Skeletal muscle tissue (tissue), 4 donors: ENCODE data around the gene BCL11A. TPM values are rescaled to one million over a fixed set of nuclear protein-coding genes. Genes with fewer than 3 reads are reported as not detected.
A peak's percentile ranks its signal among the peaks of the same experiment; 100 is the strongest.

Experiments
- H3K27ac ChIP-seq: one replicate; pipeline ENCODE4 v1.7.0; 2013; ENCODE audit warnings: mild to moderate bottlenecking, low read depth, low read length, inconsistent platforms
- H3K27me3 ChIP-seq, 3 donors: one replicate each; pipeline ENCODE4 v1.7.0; 2013; ENCODE audit warnings: low read length in 3 of 3; ENCODE audit not compliant: control insufficient read depth in 3 of 3, insufficient read depth in 3 of 3
- H3K36me3 ChIP-seq, 3 donors: one replicate each; pipeline ENCODE4 v1.7.0; 2013; ENCODE audit warnings: low read length in 3 of 3; ENCODE audit not compliant: control insufficient read depth in 3 of 3, insufficient read depth in 3 of 3
- H3K4me1 ChIP-seq, 3 donors: one replicate each; pipeline ENCODE4 v1.7.0; 2013; ENCODE audit warnings: low read length in 3 of 3, mild to moderate bottlenecking in 3 of 3; ENCODE audit not compliant: control insufficient read depth in 3 of 3, insufficient read depth in 3 of 3
- H3K4me3 ChIP-seq, 3 donors: one replicate each; pipeline ENCODE4 v1.7.0; 2013; ENCODE audit warnings: low read length in 3 of 3
- H3K9ac ChIP-seq, 3 donors: one replicate each; pipeline ENCODE4 v1.7.0; 2013; ENCODE audit warnings: low read length in 3 of 3, mild to moderate bottlenecking in 3 of 3, moderate library complexity in 2 of 3, low read depth in 1 of 3
- H3K9me3 ChIP-seq, 3 donors: one replicate each; pipeline ENCODE4 v1.7.0; 2013; ENCODE audit warnings: low read length in 3 of 3; ENCODE audit not compliant: control insufficient read depth in 3 of 3
- total RNA-seq: library from RNA; depleted of rRNA; stranded (reverse); fragments of >200 nt; gene quantifications from one replicate; pipeline ENCODE4 v1.2.3, GENCODE V29; 2014
- donor health status: Osteomylitis.

BCL11A gene
- total RNA-seq, 1 donor from 2014 or later: 4.2 TPM

GRCh38 chr2:60554074-60554645 is 706 bp upstream of the BCL11A start:
- no peak overlapping the region for H3K27ac ChIP-seq
- H3K4me3 ChIP-seq: peak overlapping the region; percentile 70 to 73 (median 72)
- peak overlapping the region in 2 of 3 donors; percentile 23 to 64 for H3K9ac ChIP-seq
- no peaks in the 10 kb centered on the region for H3K36me3 ChIP-seq
- H3K4me1 ChIP-seq: peaks cover 31 to 42% (median 41%) of the 10 kb centered on the region in 3 donors
- no peaks in the 10 kb centered on the region for H3K9me3 ChIP-seq
- H3K27me3 ChIP-seq: peaks cover 63 to 80% (median 75%) of the 10 kb centered on the region in 3 donors

DNA sequence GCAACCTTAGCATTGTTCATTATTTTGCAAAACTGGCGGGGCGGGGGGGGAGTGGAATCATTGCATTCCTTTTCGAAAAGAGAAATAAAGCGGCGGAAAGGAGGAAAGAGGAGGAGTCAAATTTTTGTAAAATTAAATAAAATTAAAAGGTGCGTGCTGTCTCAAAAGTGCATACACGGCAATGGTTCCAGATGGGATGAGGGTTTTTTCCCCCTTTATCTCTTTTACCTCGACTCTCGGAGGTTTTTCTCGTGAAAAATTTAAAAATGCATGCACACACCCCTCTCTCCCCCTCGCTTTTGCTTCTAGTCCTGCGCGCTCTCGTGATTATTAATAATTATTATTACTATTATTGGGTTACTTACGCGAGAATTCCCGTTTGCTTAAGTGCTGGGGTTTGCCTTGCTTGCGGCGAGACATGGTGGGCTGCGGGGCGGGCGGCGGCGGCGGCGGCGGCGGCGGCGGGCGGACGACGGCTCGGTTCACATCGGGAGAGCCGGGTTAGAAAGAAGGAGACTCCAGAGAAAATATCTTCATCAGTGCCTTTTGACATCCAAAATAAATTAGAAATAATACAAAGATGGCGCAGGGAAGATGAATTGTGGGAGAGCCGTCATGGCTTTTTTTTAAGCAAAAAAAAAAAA is 481 bp downstream of the BCL11A start:
- no peak overlapping the region for H3K9ac ChIP-seq
- peaks cover 69 to 83% (median 82%) of the 10 kb centered on the region in 3 donors for H3K27me3 ChIP-seq
- H3K9me3 ChIP-seq: no peaks in the 10 kb centered on the region
- peak overlapping the region in 2 of 3 donors; percentile 54 to 59 for H3K4me3 ChIP-seq
- no peak overlapping the region for H3K27ac ChIP-seq
- H3K4me1 ChIP-seq: peaks cover 32 to 43% (median 42%) of the 10 kb centered on the region in 3 donors
- no peaks in the 10 kb centered on the region for H3K36me3 ChIP-seq

DNA sequence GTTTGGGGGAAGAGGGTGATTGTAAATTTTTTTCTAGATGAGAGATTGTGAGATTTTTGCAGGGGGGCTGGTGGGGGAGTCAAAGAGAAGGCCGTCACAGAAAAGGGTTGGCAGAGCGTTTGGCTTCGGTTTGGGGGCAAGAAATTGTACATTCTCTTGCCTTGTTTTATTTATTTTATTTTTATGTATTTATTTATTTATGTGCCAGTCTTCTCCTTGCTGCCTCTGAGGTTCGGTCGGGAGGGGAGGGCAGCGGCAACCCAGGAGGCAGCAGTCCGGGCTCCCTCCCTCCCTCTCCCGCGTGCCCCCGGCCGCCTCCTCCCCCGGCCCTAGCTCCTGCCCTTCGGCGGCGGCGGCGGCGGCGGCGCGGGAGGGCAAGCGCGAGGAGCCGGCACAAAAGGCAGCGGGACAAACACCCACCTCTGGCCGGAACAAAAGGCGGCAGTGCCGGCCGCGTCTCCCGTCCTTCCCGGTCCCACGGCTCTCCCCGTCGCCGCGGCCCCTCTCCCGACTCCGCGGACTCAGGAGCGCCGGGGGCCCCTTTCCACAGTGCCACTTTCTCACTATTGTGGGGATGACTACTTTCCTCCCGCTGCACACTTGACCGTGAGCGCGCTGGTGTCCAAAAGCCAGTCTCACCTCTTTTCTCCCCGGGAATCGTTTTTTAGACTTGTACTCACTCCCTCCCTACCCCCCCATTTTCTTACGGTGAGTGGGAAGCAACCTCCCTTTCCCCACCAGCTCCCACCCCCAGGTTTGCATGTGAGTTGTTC is 1.2 kb downstream of the BCL11A start:
- no peaks in the 10 kb centered on the region for H3K9me3 ChIP-seq
- H3K4me3 ChIP-seq: peak overlapping the region in 1 of 3 donors; percentile 29
- H3K27ac ChIP-seq: no peak overlapping the region
- peaks cover 69 to 82% (median 81%) of the 10 kb centered on the region in 3 donors for H3K27me3 ChIP-seq
- no peak overlapping the region for H3K9ac ChIP-seq
- H3K36me3 ChIP-seq: no peaks in the 10 kb centered on the region
- peaks cover 32 to 43% (median 42%) of the 10 kb centered on the region in 3 donors for H3K4me1 ChIP-seq

DNA sequence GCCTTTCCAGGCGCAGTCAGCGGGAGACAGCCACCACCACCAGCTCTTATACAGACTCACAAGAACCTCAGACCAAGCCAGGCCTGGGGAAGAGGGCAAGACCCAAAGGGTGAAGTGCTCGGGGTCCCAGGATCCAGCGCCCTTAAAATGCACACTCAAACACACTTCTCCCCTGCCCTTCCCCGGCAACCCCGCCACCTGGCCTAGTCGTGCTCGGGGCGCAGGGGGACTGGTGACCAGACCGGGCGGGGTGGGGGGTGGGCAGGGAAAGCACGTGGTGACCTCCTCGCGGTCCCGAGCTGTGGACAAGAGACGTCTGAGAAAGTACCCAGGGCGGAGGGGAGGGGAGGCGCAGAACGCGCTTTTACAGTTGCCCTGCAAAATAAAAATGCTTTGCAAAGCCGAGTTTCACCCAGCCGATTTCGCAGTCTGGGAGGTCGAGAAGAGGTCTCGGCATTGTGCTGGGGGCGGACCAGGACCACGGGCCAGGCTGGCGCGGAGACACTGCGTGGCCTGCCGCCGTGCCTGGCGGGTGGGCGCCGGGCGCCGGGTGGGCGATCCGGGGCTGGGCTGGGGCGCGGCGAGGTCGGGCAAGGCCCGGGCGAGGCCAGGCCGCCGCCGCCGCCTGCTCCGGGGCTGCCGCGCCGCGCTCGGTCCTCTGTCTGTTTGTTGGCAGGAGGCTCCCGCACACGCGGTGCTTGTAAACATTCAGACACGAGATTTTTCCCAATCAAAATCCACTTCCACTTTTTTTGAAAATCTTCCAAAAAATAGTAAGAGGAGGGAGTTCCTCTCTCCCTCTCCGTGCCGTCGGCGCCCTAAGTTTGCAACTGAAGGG is 2.0 kb downstream of the BCL11A start:
- Histone ChIP-seq H3K27me3 (peaks cover 70 to 81% (median 80%) of the 10 kb centered on the region in 3 donors), H3K36me3 (no peaks in the 10 kb centered on the region), H3K9me3 (no peaks in the 10 kb centered on the region), H3K27ac (no peak overlapping the region), H3K4me1 (peaks cover 32 to 43% (median 42%) of the 10 kb centered on the region in 3 donors), H3K9ac (peak overlapping the region in 1 of 3 donors; percentile 33), H3K4me3 (peak overlapping the region in 1 of 3 donors; percentile 35)

DNA sequence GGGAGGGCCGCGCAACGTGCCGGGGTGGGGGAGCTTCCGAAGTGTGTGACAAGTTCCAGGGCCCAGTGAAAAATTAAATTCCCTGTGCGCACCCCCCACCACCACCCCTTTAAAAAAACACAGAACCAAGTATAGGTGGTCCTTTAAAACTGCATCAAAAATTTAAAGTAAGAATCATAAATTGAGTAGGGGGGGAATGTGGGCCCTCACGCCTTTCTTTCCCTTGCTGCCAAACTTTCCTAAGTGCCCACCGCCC is 2.5 kb downstream of the BCL11A start:
- no peak overlapping the region for H3K27ac ChIP-seq
- no peak overlapping the region for H3K9ac ChIP-seq
- H3K4me3 ChIP-seq: peak overlapping the region in 1 of 3 donors; percentile 35
- peaks cover 74 to 83% (median 82%) of the 10 kb centered on the region in 3 donors for H3K27me3 ChIP-seq
- no peaks in the 10 kb centered on the region for H3K36me3 ChIP-seq
- H3K4me1 ChIP-seq: peaks cover 32 to 43% (median 42%) of the 10 kb centered on the region in 3 donors
- H3K9me3 ChIP-seq: no peaks in the 10 kb centered on the region

DNA sequence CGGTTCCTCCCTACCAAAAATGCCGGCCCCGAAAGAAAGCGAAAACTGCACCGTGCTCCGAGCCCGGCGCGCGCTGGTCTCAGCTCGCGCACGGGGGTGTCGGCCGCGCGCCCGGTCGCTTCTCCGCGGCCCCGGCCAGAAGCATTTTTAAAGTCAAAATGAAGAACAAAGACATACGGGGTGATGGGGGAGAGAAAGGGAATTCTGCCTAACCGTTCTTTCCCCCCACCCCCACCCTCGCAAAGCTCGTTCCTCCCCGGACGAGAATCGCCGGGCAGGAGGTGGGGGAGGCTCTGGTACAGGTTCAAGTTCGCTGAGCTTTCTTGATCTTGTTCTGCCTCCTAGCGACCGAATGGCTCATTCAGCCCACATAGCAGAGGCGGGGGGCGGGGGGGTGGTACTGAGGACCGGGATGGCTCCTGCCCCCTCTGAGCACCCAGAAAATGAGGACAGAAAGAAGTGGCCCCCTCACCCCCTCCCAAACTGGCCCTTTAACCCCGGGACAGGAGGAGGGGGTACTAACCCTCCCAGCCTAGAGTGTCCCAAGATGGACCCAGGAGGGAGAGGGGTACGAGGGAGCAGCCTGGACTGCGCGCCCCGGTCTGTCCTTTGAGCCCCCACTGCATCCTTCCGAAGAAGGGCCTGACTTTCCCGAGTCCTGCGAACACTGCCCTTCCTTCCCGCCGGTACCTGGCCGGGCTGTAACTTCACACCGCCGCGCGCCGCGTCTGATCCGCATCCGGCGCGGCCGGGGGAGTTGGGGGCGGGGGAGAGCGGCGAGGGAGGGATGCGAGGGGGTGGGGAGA is 3.1 kb downstream of the BCL11A start:
- no peaks in the 10 kb centered on the region for H3K36me3 ChIP-seq
- H3K4me1 ChIP-seq: peaks cover 27 to 40% (median 38%) of the 10 kb centered on the region in 3 donors
- H3K4me3 ChIP-seq: peak overlapping the region; percentile 71 to 82 (median 76)
- peak overlapping the region in 1 of 3 donors; percentile 73 for H3K9ac ChIP-seq
- no peaks in the 10 kb centered on the region for H3K9me3 ChIP-seq
- H3K27me3 ChIP-seq: peaks cover 75 to 83% (median 81%) of the 10 kb centered on the region in 3 donors
- H3K27ac ChIP-seq: no peak overlapping the region

GRCh38 chr2:60549928-60550177 is 3.6 kb downstream of the BCL11A start:
- Histone ChIP-seq H3K4me1 (peaks cover 24 to 35% (median 32%) of the 10 kb centered on the region in 3 donors), H3K9ac (peak overlapping the region in 1 of 3 donors; percentile 73), H3K9me3 (no peaks in the 10 kb centered on the region), H3K27me3 (peaks cover 73 to 83% (median 79%) of the 10 kb centered on the region in 3 donors), H3K27ac (no peak overlapping the region), H3K36me3 (no peaks in the 10 kb centered on the region), H3K4me3 (peak overlapping the region; percentile 71 to 82 (median 76))

DNA sequence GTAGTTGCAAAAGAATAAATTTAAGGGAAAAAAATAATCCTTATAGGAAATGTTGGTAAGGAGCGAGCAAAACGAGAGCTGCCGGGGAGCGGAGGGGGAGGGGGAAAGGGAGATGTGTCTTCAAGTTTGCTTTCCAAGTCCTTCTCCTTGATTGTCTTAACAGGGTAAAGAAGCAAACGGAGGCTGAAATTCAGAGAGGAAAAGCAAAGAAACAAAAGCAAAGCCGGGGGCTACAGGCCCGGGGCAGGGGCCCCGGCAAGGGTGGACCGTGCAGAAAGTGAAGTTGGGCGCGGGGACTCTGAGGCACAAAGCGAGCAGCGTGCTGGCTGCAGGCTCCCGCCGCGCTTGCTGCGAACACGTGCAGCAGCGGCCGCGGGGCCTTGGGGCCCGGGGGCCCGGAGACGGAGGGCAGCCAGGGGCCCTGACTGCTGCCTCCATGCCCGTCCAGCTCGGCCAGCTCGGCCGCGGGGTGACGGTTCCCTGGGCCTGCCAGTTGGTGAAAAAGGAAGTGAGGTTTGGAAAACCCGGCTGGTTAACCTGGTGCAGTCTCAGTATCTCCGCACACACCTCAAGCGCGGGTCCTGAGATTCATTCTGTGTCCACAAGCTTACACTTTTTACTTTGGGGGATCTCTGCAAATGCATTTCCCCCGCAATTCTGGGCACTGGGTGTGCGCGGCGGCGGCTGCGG is 4.1 kb downstream of the BCL11A start:
- H3K9ac ChIP-seq: peak overlapping the region in 1 of 3 donors; percentile 73

GRCh38 chr2:60548845-60549237 is 4.6 kb downstream of the BCL11A start:
- H3K36me3 ChIP-seq: no peaks in the 10 kb centered on the region
- H3K4me3 ChIP-seq: no peak overlapping the region
- no peaks in the 10 kb centered on the region for H3K9me3 ChIP-seq
- peaks cover 68 to 78% (median 77%) of the 10 kb centered on the region in 3 donors for H3K27me3 ChIP-seq
- peaks cover 20 to 26% (median 25%) of the 10 kb centered on the region in 3 donors for H3K4me1 ChIP-seq
- no peak overlapping the region for H3K9ac ChIP-seq
- no peak overlapping the region for H3K27ac ChIP-seq

More for the DNA sequence above, 4.1 kb downstream of the BCL11A start:
- Histone ChIP-seq H3K9me3 (no peaks in the 10 kb centered on the region), H3K4me1 (peaks cover 20 to 30% (median 28%) of the 10 kb centered on the region in 3 donors), H3K27me3 (peaks cover 72 to 83% (median 78%) of the 10 kb centered on the region in 3 donors), H3K4me3 (peak overlapping the region; percentile 71 to 82 (median 76)), H3K27ac (no peak overlapping the region), H3K36me3 (no peaks in the 10 kb centered on the region)
